Measurements from ENCODE around the gene PSME4.

PSME4 gene

GRCh38 chr2:53886406-53887280 lies 84.2 kb downstream of the PSME4 start:
- Histone ChIP-seq H3K36me3 (peaks cover 72% of the 10 kb centered on the region), H3K27ac (no peak overlapping the region), H3K4me3 (ENCODE audit: low read depth, low read length) (no peak overlapping the region), H3K9me3 (ENCODE audit: severe bottlenecking) (no peaks in the 10 kb centered on the region), H3K27me3 (ENCODE audit: insufficient read depth, low read depth, severe bottlenecking) (no peaks in the 10 kb centered on the region)
- no peak for DNase-seq
- no peak for TF ChIP-seq CTCF (IDR thresholded peaks at IDR 0.05; ENCODE audit: low read depth, low read length)

GRCh38 chr2:53884883-53885282 lies 85.9 kb downstream of the PSME4 start:
- H3K9me3 ChIP-seq (ENCODE audit: severe bottlenecking), result no peaks in the 10 kb centered on the region
- peaks cover 58% of the 10 kb centered on the region for H3K36me3 ChIP-seq
- H3K27me3 ChIP-seq (ENCODE audit: insufficient read depth, low read depth, severe bottlenecking), result no peaks in the 10 kb centered on the region
- no peak for TF ChIP-seq CTCF (IDR thresholded peaks at IDR 0.05; ENCODE audit: low read depth, low read length)
- DNase-seq, result no peak
- H3K27ac ChIP-seq, result no peak overlapping the region
- no peak overlapping the region for H3K4me3 ChIP-seq (ENCODE audit: low read depth, low read length)

- H3K9me3 ChIP-seq (ENCODE audit: severe bottlenecking), result no peaks in the 10 kb centered on the region
- H3K4me3 ChIP-seq (ENCODE audit: low read depth, low read length), result no peak overlapping the region
- H3K36me3 ChIP-seq, result peaks cover 39% of the 10 kb centered on the region
- no peak for TF ChIP-seq CTCF (IDR thresholded peaks at IDR 0.05; ENCODE audit: low read depth, low read length)
- no peak for DNase-seq
- H3K27ac ChIP-seq, result no peak overlapping the region
- no peaks in the 10 kb centered on the region for H3K27me3 ChIP-seq (ENCODE audit: insufficient read depth, low read depth, severe bottlenecking)
Measured at GRCh38 chr2:53881986-53882385, 88.8 kb downstream of the PSME4 start.

- Histone ChIP-seq H3K36me3 (peaks cover 33% of the 10 kb centered on the region), H3K27me3 (ENCODE audit: insufficient read depth, low read depth, severe bottlenecking) (no peaks in the 10 kb centered on the region), H3K4me3 (ENCODE audit: low read depth, low read length) (no peak overlapping the region), H3K9me3 (ENCODE audit: severe bottlenecking) (no peaks in the 10 kb centered on the region), H3K27ac (no peak overlapping the region)
- DNase-seq, result no peak
- TF ChIP-seq CTCF (IDR thresholded peaks at IDR 0.05; ENCODE audit: low read depth, low read length), result no peak
Measured at GRCh38 chr2:53881360-53881759, 89.4 kb downstream of the PSME4 start.

- H3K27me3 ChIP-seq (ENCODE audit: insufficient read depth, low read depth, severe bottlenecking), result no peaks in the 10 kb centered on the region
- no peak overlapping the region for H3K4me3 ChIP-seq (ENCODE audit: low read depth, low read length)
- peaks cover 35% of the 10 kb centered on the region for H3K36me3 ChIP-seq
- TF ChIP-seq CTCF (IDR thresholded peaks at IDR 0.05; ENCODE audit: low read depth, low read length), result no peak
- no peak overlapping the region for H3K27ac ChIP-seq
- no peaks in the 10 kb centered on the region for H3K9me3 ChIP-seq (ENCODE audit: severe bottlenecking)
- DNase-seq, result no peak
Measured at GRCh38 chr2:53880756-53881155, 90.0 kb downstream of the PSME4 start.

GRCh38 chr2:53877556-53877955 lies 93.2 kb downstream of the PSME4 start:
- no peaks in the 10 kb centered on the region for H3K9me3 ChIP-seq (ENCODE audit: severe bottlenecking)
- peaks cover 40% of the 10 kb centered on the region for H3K36me3 ChIP-seq
- H3K4me3 ChIP-seq (ENCODE audit: low read depth, low read length), result no peak overlapping the region
- no peaks in the 10 kb centered on the region for H3K27me3 ChIP-seq (ENCODE audit: insufficient read depth, low read depth, severe bottlenecking)
- no peak overlapping the region for H3K27ac ChIP-seq
- TF ChIP-seq CTCF (IDR thresholded peaks at IDR 0.05; ENCODE audit: low read depth, low read length), result no peak
- no peak for DNase-seq

Data from WERI-Rb-1 (cell line).